Mesenchymal stem cell (in vitro differentiated cells and primary cell): ENCODE measurements around the gene CDC42BPA.

ENCODE experiments used
- DNase-seq: peaks from one replicate; pipeline ENCODE4 v3.0.0-alpha.2; 2013
- H2AFZ ChIP-seq: one replicate; pipeline ENCODE4 v1.6.1; 2013; ENCODE audit warnings: low read depth, mild to moderate bottlenecking, control low read depth, inconsistent platforms, low read length, moderate library complexity
- H2AK5ac ChIP-seq: 2 replicates; pipeline ENCODE4 v1.6.1; 2013; ENCODE audit warnings: low read length, moderate library complexity, mild to moderate bottlenecking, inconsistent platforms; ENCODE audit not compliant: severe bottlenecking
- H2BK120ac ChIP-seq: one replicate; pipeline ENCODE4 v1.6.1; 2013; ENCODE audit warnings: low read depth, mild to moderate bottlenecking, inconsistent platforms, low read length, moderate library complexity
- H2BK12ac ChIP-seq, 2 experiments: one replicate each; pipeline ENCODE4 v1.6.1; 2013; ENCODE audit warnings: inconsistent platforms in 2 of 2, low read length in 2 of 2, mild to moderate bottlenecking in 2 of 2, moderate library complexity in 2 of 2, control low read depth in 1 of 2
- H2BK15ac ChIP-seq: one replicate; pipeline ENCODE4 v1.6.1; 2013; ENCODE audit warnings: mild to moderate bottlenecking, low read depth, inconsistent platforms; ENCODE audit not compliant: poor library complexity, severe bottlenecking
- H2BK5ac ChIP-seq: 2 replicates; pipeline ENCODE4 v1.6.1; 2013; ENCODE audit warnings: low read depth, mild to moderate bottlenecking, low read length, control low read depth, inconsistent platforms; ENCODE audit not compliant: poor library complexity, severe bottlenecking
- H3K14ac ChIP-seq, 2 experiments: one replicate each; pipeline ENCODE4 v1.6.1; 2013; ENCODE audit warnings: inconsistent platforms in 2 of 2, low read length in 2 of 2, control low read depth in 1 of 2, mild to moderate bottlenecking in 1 of 2, moderate library complexity in 1 of 2
- H3K18ac ChIP-seq, 2 experiments: one replicate each; pipeline ENCODE4 v1.6.1; 2013; ENCODE audit warnings: inconsistent platforms in 2 of 2, low read length in 2 of 2, control low read depth in 1 of 2, low read depth in 1 of 2, mild to moderate bottlenecking in 1 of 2
- H3K23ac ChIP-seq, 2 experiments: one replicate each; pipeline ENCODE4 v1.6.1; 2013; ENCODE audit warnings: inconsistent platforms in 2 of 2, low read length in 2 of 2, mild to moderate bottlenecking in 2 of 2, moderate library complexity in 2 of 2, control low read depth in 1 of 2
- H3K27ac ChIP-seq: 2 replicates; pipeline ENCODE4 v1.5.1; 2013; ENCODE audit warnings: mild to moderate bottlenecking, moderate library complexity, low read length, control low read depth, inconsistent platforms; ENCODE audit not compliant: poor library complexity, severe bottlenecking
- H3K27me3 ChIP-seq, 2 experiments: 2 replicates each; pipeline versions ENCODE4 v1.6.1 to v1.7.0; 2013; ENCODE audit warnings: low read length in 2 of 2, mild to moderate bottlenecking in 2 of 2, moderate library complexity in 2 of 2, control low read depth in 1 of 2, inconsistent platforms in 1 of 2; ENCODE audit not compliant: control insufficient read depth in 1 of 2, insufficient read depth in 1 of 2
- H3K36me3 ChIP-seq, 2 experiments: 2 replicates each; pipeline versions ENCODE4 v1.6.1 to v1.7.0; 2013; ENCODE audit warnings: low read length in 2 of 2, control low read depth in 1 of 2, inconsistent platforms in 1 of 2, low read depth in 1 of 2, mild to moderate bottlenecking in 1 of 2; ENCODE audit not compliant: insufficient read depth in 2 of 2, control insufficient read depth in 1 of 2
- H3K4ac ChIP-seq, 2 experiments: one replicate each; pipeline ENCODE4 v1.6.1; 2013; ENCODE audit warnings: inconsistent platforms in 2 of 2, low read length in 2 of 2, mild to moderate bottlenecking in 2 of 2, moderate library complexity in 2 of 2, control low read depth in 1 of 2, low read depth in 1 of 2
- H3K4me1 ChIP-seq: 2 replicates; pipeline ENCODE4 v1.6.1; 2013; ENCODE audit warnings: low read depth, low read length, control low read depth; ENCODE audit not compliant: control insufficient read depth, insufficient read depth
- H3K4me2 ChIP-seq: 2 replicates; pipeline ENCODE4 v1.6.1; 2013; ENCODE audit warnings: low read length, mild to moderate bottlenecking, inconsistent platforms; ENCODE audit not compliant: poor library complexity, severe bottlenecking
- H3K4me3 ChIP-seq, 2 experiments: 2 replicates each; pipeline versions ENCODE4 v1.5.1 to v1.7.0; 2013; ENCODE audit warnings: low read length in 2 of 2, mild to moderate bottlenecking in 2 of 2, control low read depth in 1 of 2, low read depth in 1 of 2; ENCODE audit not compliant: insufficient read depth in 1 of 2
- H3K79me1 ChIP-seq: replicated peaks from 2 replicates; pipeline ENCODE4 v1.6.1; 2013; ENCODE audit warnings: mild to moderate bottlenecking, control low read depth, low read length, inconsistent platforms; ENCODE audit not compliant: poor library complexity, severe bottlenecking
- H3K9ac ChIP-seq: 2 replicates; pipeline ENCODE4 v1.7.0; 2013; ENCODE audit warnings: mild to moderate bottlenecking, low read length, moderate library complexity
- H3K9me3 ChIP-seq: 2 replicates; pipeline ENCODE4 v1.7.0; 2013; ENCODE audit warnings: mild to moderate bottlenecking, low read length; ENCODE audit not compliant: control insufficient read depth
- H4K8ac ChIP-seq: one replicate; pipeline ENCODE4 v1.6.1; 2013; ENCODE audit warnings: inconsistent platforms, mild to moderate bottlenecking, low read length, moderate library complexity
- H4K91ac ChIP-seq: one replicate; pipeline ENCODE4 v1.6.1; 2013; ENCODE audit warnings: mild to moderate bottlenecking, low read length, inconsistent platforms
- whole genome bisulfite sequencing: methylation state at CpG from one replicate; pipeline ENCODE4 v1.1.7; 2013; ENCODE audit warnings: mixed read lengths; 5-methylcytosine and 5-hydroxymethylcytosine counted together

The CDC42BPA gene

DNA sequence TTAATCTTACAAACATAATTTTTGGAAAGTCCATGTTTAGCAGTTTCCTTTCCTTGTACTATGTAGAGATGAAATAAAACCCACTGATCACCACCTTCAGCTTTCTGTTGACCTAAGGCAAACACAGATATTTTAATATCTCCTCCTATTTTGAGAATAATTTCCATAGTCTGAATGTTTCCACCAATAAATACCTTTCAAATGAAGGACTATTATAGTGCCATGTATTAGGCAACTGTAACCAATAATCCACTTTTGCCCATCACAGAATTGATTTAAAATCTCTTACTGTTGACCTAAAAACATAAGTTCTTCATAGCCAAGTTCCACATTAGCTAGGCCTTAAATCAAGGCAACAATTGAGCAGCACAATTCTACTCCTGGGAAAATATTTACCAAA lies 1.8 kb downstream of the CDC42BPA start:
- no peak overlapping the region for H2AFZ ChIP-seq
- no peak overlapping the region for H3K14ac ChIP-seq
- no peak overlapping the region for H2BK120ac ChIP-seq
- H2BK5ac ChIP-seq = no peak overlapping the region
- no peak overlapping the region for H3K23ac ChIP-seq
- no peak overlapping the region for H3K18ac ChIP-seq
- H4K91ac ChIP-seq = no peak overlapping the region
- H2BK15ac ChIP-seq = no peak overlapping the region
- H4K8ac ChIP-seq = no peak overlapping the region
- no peaks in the 10 kb centered on the region for H3K9me3 ChIP-seq
- no peak overlapping the region for H2BK12ac ChIP-seq
- H3K4ac ChIP-seq = no peak overlapping the region
- no peak for DNase-seq
- H3K9ac ChIP-seq = peak overlapping the region; percentile 89
- H3K27ac ChIP-seq = no peak overlapping the region
- peaks cover 0 to 4% of the 10 kb centered on the region in 2 experiments for H3K36me3 ChIP-seq
- no peak overlapping the region for H2AK5ac ChIP-seq
- H3K4me1 ChIP-seq = peaks cover 9% of the 10 kb centered on the region
- H3K27me3 ChIP-seq = no peaks in the 10 kb centered on the region
- peak overlapping the region in 1 of 2 experiments; percentile 89 for H3K4me3 ChIP-seq
- no peak overlapping the region for H3K4me2 ChIP-seq
- H3K79me1 ChIP-seq = no peaks in the 10 kb centered on the region

DNA sequence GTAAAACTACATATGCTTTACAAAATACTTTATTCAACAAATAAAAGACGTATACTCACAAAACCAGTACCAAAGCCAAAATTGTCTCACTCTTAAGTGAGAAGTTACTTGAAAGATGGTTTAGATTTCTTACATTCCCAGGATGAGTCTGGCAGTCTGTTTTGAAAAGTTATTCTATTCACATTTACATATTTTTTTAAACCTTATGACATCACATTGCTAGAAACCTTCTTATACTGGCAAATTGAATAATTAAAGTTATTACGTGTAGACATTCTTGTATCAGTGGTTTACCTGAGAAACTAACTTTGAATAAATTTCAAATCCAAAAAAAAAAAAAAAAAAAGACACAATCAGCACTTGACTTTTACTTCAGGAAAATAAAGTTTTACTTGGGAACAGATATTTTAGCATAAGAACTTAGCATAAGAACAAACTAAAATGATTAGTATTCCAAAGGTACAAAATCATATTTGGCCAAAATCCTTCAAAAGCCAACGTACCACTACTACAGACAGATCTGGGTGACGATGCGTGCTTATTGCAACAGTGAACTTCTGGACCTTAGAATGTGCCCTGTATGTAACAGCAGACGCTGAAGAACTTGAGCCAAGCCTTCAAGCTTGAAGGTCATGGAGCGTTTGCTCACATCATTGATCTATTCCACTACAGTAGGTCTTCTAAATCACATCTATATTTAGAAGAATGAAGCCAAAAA lies 2.5 kb downstream of the CDC42BPA start:
- Histone ChIP-seq H3K36me3 (peaks cover 0 to 4% of the 10 kb centered on the region in 2 experiments), H3K27ac (no peak overlapping the region), H2BK12ac (no peak overlapping the region), H3K4me1 (peaks cover 8% of the 10 kb centered on the region), H3K4me2 (peak overlapping the region; percentile 59), H2BK15ac (no peak overlapping the region), H4K91ac (no peak overlapping the region), H3K27me3 (no peaks in the 10 kb centered on the region), H3K4ac (no peak overlapping the region), H3K4me3 (peak overlapping the region; percentile 40 to 89), H2AFZ (no peak overlapping the region), H2BK120ac (no peak overlapping the region), H3K23ac (no peak overlapping the region), H2BK5ac (no peak overlapping the region), H2AK5ac (no peak overlapping the region), H3K18ac (no peak overlapping the region), H4K8ac (no peak overlapping the region), H3K9me3 (no peaks in the 10 kb centered on the region), H3K14ac (peak overlapping the region in 1 of 2 experiments; percentile 28), H3K9ac (peak overlapping the region; percentile 89), H3K79me1 (peaks cover 2% of the 10 kb centered on the region)
- 0% methylated on average over 5 of the region's 7 CpGs for WGBS
- DNase-seq = peak; percentile 83

DNA sequence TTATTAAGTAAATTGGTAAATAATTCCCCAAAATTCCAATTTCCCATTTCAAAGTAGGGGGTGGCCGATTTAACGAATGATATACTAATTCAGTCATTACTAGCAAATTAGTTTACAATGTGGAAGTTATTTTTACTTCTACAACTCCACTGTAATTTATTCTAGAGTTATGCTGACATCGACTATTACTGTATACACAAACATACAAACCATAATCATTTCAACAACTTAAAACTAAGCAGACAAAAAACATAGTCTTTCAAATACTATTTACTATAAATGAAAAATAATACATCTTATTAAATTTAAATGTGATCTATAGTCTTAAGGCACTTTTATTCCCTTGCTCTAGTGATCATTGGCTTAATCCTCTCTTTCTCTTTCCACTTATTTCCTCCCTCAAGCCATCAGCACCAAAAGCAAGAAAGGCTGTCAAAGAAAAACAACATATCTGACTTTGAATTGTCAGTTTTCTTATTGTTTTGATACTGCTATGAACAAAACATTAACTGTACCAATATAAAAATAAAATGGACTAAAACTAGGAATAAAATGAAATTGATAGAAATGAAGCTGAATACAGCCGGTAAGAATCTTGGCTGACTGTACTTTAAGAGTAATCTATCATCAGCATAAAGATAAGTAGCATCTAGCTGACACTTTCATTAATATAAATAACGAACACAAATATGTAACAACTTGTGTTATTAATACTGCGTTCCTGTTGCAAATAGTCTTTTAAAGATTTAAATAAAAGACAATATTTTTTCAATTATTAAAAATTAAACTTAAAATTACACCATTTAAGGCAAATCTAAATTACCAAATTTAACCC lies 4.1 kb downstream of the CDC42BPA start:
- H3K4me3 ChIP-seq = peak overlapping the region in 1 of 2 experiments; percentile 89
- H3K27me3 ChIP-seq = no peaks in the 10 kb centered on the region
- H2BK15ac ChIP-seq = no peak overlapping the region
- no peak overlapping the region for H2BK5ac ChIP-seq
- WGBS = 100% methylated on average over 1 of the region's 6 CpGs
- no peak overlapping the region for H2BK12ac ChIP-seq
- H3K36me3 ChIP-seq = peaks cover 0 to 4% of the 10 kb centered on the region in 2 experiments
- H3K9me3 ChIP-seq = no peaks in the 10 kb centered on the region
- H3K4me1 ChIP-seq = peaks cover 8% of the 10 kb centered on the region
- peak overlapping the region; percentile 89 for H3K9ac ChIP-seq
- H2BK120ac ChIP-seq = no peak overlapping the region
- H3K4ac ChIP-seq = no peak overlapping the region
- H3K18ac ChIP-seq = no peak overlapping the region
- no peak overlapping the region for H3K4me2 ChIP-seq
- no peak for DNase-seq
- no peak overlapping the region for H3K23ac ChIP-seq
- H2AK5ac ChIP-seq = no peak overlapping the region
- H4K91ac ChIP-seq = no peak overlapping the region
- H4K8ac ChIP-seq = no peak overlapping the region
- no peak overlapping the region for H3K27ac ChIP-seq
- no peak overlapping the region for H3K14ac ChIP-seq
- H2AFZ ChIP-seq = no peak overlapping the region
- H3K79me1 ChIP-seq = peaks cover 3% of the 10 kb centered on the region

DNA sequence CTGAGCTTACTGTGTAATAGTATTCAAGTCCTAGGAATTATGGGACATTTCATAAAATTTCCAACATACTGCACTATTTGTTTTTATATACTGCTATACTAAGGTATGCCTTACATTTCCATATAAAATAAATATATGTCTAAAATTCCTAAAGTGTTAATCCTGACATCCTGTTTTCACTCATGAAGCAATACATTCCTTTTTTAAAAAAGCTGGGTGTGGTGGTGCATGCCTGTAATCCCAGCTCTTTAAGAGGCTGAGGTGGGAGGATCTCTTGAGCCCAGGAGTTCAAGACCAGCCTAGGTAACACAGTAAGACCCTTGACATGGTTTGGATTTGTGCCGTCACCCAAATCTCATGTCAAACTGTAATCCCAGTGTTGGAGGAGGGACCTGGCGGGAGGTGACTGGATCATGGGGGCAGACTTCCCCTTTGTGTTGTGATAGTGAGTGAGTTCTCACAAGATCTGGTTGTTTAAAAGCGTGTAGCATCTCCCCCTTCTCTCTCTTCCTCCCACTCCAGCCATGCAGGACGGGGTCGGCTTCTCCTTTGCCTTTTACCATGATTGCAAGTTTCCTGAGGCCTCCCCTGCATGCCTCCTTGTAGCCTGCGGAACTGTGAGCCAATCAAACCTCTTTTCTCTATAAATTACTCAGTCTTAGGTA lies 5.8 kb downstream of the CDC42BPA start:
- peaks cover 0 to 4% of the 10 kb centered on the region in 2 experiments for H3K36me3 ChIP-seq
- no peak overlapping the region for H3K4me3 ChIP-seq
- H3K27ac ChIP-seq = no peak overlapping the region
- no peak overlapping the region for H2BK5ac ChIP-seq
- H3K79me1 ChIP-seq = peaks cover 3% of the 10 kb centered on the region
- no peak overlapping the region for H2AFZ ChIP-seq
- no peak overlapping the region for H3K4me2 ChIP-seq
- H3K9me3 ChIP-seq = no peaks in the 10 kb centered on the region
- WGBS = 88% methylated on average over 5 of the region's 6 CpGs
- peak overlapping the region; percentile 39 for H4K91ac ChIP-seq
- H3K4ac ChIP-seq = no peak overlapping the region
- no peak overlapping the region for H2AK5ac ChIP-seq
- H3K27me3 ChIP-seq = no peaks in the 10 kb centered on the region
- no peak overlapping the region for H3K9ac ChIP-seq
- no peak overlapping the region for H3K23ac ChIP-seq
- H2BK15ac ChIP-seq = no peak overlapping the region
- peak overlapping the region; percentile 61 for H2BK120ac ChIP-seq
- peak overlapping the region in 1 of 2 experiments; percentile 39 for H2BK12ac ChIP-seq
- DNase-seq = no peak
- no peak overlapping the region for H3K14ac ChIP-seq
- H4K8ac ChIP-seq = peak overlapping the region; percentile 77
- peaks cover 4% of the 10 kb centered on the region for H3K4me1 ChIP-seq
- H3K18ac ChIP-seq = peak overlapping the region in 1 of 2 experiments; percentile 54
